Loucy (cell line): Measurements from ENCODE around the gene SMO.

Experiments
- H2AFZ ChIP-seq: fragments of 200-600 bp; sonication (generic); 2 replicates; pipeline ENCODE4 v1.6.0; 2016; ENCODE audit warnings: antibody characterized with exemption, mild to moderate bottlenecking, low read length, moderate library complexity
- H3F3A ChIP-seq: fragments of 200-600 bp; 2 replicates; pipeline ENCODE4 v1.6.0; 2016; ENCODE audit warnings: antibody characterized with exemption, low read depth, mild to moderate bottlenecking
- H3K27me3 ChIP-seq: fragments of 200-600 bp; sonication (generic); 2 replicates; pipeline ENCODE4 v1.6.1; 2014; ENCODE audit warnings: low read length, mild to moderate bottlenecking; ENCODE audit not compliant: insufficient read depth, poor library complexity, severe bottlenecking
- H3K36me3 ChIP-seq: fragments of 200-600 bp; sonication (generic); 2 replicates; pipeline ENCODE4 v1.6.1; 2016; ENCODE audit warnings: low read length; ENCODE audit not compliant: insufficient read depth
- H3K4me1 ChIP-seq: fragments of 200-600 bp; sonication (generic); 2 replicates; pipeline ENCODE4 v1.5.1; 2014; ENCODE audit warnings: low read length, mild to moderate bottlenecking; ENCODE audit not compliant: insufficient read depth, poor library complexity, severe bottlenecking
- H3K4me2 ChIP-seq: fragments of 200-600 bp; sonication (generic); 2 replicates; pipeline ENCODE4 v1.6.0; 2014; ENCODE audit warnings: antibody characterized with exemption, low read length, low read depth, mild to moderate bottlenecking; ENCODE audit not compliant: poor library complexity, severe bottlenecking
- H3K4me3 ChIP-seq: fragments of 200-600 bp; sonication (generic); 2 replicates; pipeline ENCODE4 v1.5.1; 2014; ENCODE audit warnings: low read length, mild to moderate bottlenecking, mixed read lengths; ENCODE audit not compliant: poor library complexity, severe bottlenecking
- H3K79me2 ChIP-seq: fragments of 200-600 bp; sonication (generic); 2 replicates; pipeline ENCODE4 v1.6.1; 2014; ENCODE audit warnings: low read length; ENCODE audit not compliant: insufficient read depth
- H3K9ac ChIP-seq: fragments of 200-600 bp; sonication (generic); 2 replicates; pipeline ENCODE4 v1.6.0; 2014; ENCODE audit warnings: mild to moderate bottlenecking, low read depth, low read length, moderate library complexity; ENCODE audit not compliant: poor library complexity, severe bottlenecking
- H3K9me2 ChIP-seq: fragments of 200-600 bp; sonication (generic); replicated peaks from 2 replicates; pipeline ENCODE4 v1.6.1; 2016; ENCODE audit warnings: low read depth, low read length, mixed read lengths
- H3K9me3 ChIP-seq: fragments of 200-600 bp; sonication (generic); 2 replicates; pipeline ENCODE4 v1.6.1; 2014; ENCODE audit warnings: mild to moderate bottlenecking, antibody characterized with exemption, low read length, low read depth; ENCODE audit not compliant: insufficient read depth
- H4K20me1 ChIP-seq: fragments of 200-600 bp; sonication (generic); 2 replicates; pipeline ENCODE4 v1.6.0; 2014; ENCODE audit warnings: antibody characterized with exemption, low read length, mild to moderate bottlenecking; ENCODE audit not compliant: insufficient read depth, poor library complexity, severe bottlenecking
- EZH2phosphoT487 ChIP-seq: fragments of 200-600 bp; IDR thresholded peaks from 2 replicates; pipeline ENCODE4 v1.6.1; 2018; ENCODE audit warnings: antibody characterized with exemption, mild to moderate bottlenecking, moderate library complexity, borderline replicate concordance
- TF ChIP-seq, protein P1 (sequence below): fragments of 200-600 bp; sonication (generic); conservative IDR thresholded peaks from 2 replicates; pipeline ENCODE4 v1.5.1; 2014; ENCODE audit warnings: mild to moderate bottlenecking, antibody characterized with exemption, low read length

SMO gene

DNA sequence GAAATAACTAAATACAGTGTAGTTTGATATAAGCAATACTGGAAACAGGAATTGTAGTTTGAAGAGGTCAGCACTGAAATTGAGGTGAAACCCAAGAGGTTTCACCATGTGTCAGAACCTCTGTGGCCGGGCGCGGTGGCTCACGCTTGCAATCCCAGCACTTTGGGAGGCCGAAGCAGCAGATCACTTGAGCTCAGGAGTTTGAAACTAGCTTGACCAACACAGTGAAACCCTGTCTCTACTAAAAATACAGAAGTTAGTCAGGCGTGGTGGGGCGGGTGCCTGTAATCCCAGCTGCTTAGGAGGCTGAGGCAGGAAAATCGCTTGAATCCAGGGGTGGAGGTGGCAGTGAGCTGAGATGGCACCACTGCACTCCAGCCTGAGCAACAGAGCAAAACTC is 50.1 kb downstream of the SMO start:
- Histone ChIP-seq H3K9me3 (no peaks in the 10 kb centered on the region), H3K4me1 (no peaks in the 10 kb centered on the region), H3K9me2 (no peaks in the 10 kb centered on the region), H4K20me1 (no peaks in the 10 kb centered on the region), H3K79me2 (no peaks in the 10 kb centered on the region), H3K27me3 (no peaks in the 10 kb centered on the region), H2AFZ (no peak overlapping the region), H3F3A (no peaks in the 10 kb centered on the region), H3K4me3 (no peak overlapping the region), H3K9ac (no peak overlapping the region), H3K4me2 (no peak overlapping the region), H3K36me3 (no peaks in the 10 kb centered on the region)
- no peak for TF ChIP-seq EZH2phosphoT487
- TF ChIP-seq, protein P1, sequence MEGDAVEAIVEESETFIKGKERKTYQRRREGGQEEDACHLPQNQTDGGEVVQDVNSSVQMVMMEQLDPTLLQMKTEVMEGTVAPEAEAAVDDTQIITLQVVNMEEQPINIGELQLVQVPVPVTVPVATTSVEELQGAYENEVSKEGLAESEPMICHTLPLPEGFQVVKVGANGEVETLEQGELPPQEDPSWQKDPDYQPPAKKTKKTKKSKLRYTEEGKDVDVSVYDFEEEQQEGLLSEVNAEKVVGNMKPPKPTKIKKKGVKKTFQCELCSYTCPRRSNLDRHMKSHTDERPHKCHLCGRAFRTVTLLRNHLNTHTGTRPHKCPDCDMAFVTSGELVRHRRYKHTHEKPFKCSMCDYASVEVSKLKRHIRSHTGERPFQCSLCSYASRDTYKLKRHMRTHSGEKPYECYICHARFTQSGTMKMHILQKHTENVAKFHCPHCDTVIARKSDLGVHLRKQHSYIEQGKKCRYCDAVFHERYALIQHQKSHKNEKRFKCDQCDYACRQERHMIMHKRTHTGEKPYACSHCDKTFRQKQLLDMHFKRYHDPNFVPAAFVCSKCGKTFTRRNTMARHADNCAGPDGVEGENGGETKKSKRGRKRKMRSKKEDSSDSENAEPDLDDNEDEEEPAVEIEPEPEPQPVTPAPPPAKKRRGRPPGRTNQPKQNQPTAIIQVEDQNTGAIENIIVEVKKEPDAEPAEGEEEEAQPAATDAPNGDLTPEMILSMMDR: no peak

- H3K4me2 ChIP-seq: no peak overlapping the region
- no peaks in the 10 kb centered on the region for H3K9me3 ChIP-seq
- H3K9ac ChIP-seq: no peak overlapping the region
- no peaks in the 10 kb centered on the region for H3F3A ChIP-seq
- 0 out of 2 replicates have a peak, but pooled peaks cover 4% of the 10 kb centered on the region for H3K79me2 ChIP-seq
- H3K36me3 ChIP-seq: no peaks in the 10 kb centered on the region
- TF ChIP-seq, protein P1: no peak
- TF ChIP-seq EZH2phosphoT487: no peak
- H2AFZ ChIP-seq: no peak overlapping the region
- no peaks in the 10 kb centered on the region for H3K4me1 ChIP-seq
- H4K20me1 ChIP-seq: no peaks in the 10 kb centered on the region
- no peaks in the 10 kb centered on the region for H3K27me3 ChIP-seq
- no peak overlapping the region for H3K4me3 ChIP-seq
- H3K9me2 ChIP-seq: no peaks in the 10 kb centered on the region
These were observed 51.8 kb downstream of the SMO start for GRCh38 chr7:129240119-129240820.

- Histone ChIP-seq H3K4me3 (no peak overlapping the region), H3K27me3 (no peaks in the 10 kb centered on the region), H3K4me2 (no peak overlapping the region), H2AFZ (no peak overlapping the region), H3K79me2 (peaks cover 9% of the 10 kb centered on the region; the same call in 1 of the 2 replicates), H3K9me3 (no peaks in the 10 kb centered on the region), H3K36me3 (no peaks in the 10 kb centered on the region), H4K20me1 (no peaks in the 10 kb centered on the region), H3K9me2 (no peaks in the 10 kb centered on the region), H3K9ac (no peak overlapping the region), H3K4me1 (no peaks in the 10 kb centered on the region), H3F3A (no peaks in the 10 kb centered on the region)
- TF ChIP-seq, protein P1: no peak
- TF ChIP-seq EZH2phosphoT487: no peak
These were observed 55.8 kb downstream of the SMO start for GRCh38 chr7:129244220-129244619.
